ENCODE data around the gene TANK. TPM values are rescaled to one million over a fixed set of nuclear protein-coding genes. Genes with fewer than 3 reads are reported as not detected.
"Not testable (repeated sequence)": the region's sequence is repeated elsewhere in the genome, so short reads cannot be mapped to it uniquely, and the experiment has no call there.

The TANK gene
- total RNA-seq (2014; rRNA removed; shearing (Covaris generic)): 52.2 and 55.8 TPM in 2 replicates

GRCh38 chr2:161160226-161161073, at the start of gene TANK:
Gene TANK, plus strand, starts transcription at chr2:161160428. Its CDS starts 19,235 bp downstream, at chr2:161179663.
- peak; percentile 96 for DNase-seq (ENCODE audit: low spot score)

- no peak for DNase-seq (ENCODE audit: low spot score)
These were observed 48.7 kb upstream of the TANK start for GRCh38 chr2:161111531-161111930.

- no peak for DNase-seq (ENCODE audit: low spot score)
These were observed 47.3 kb upstream of the TANK start for GRCh38 chr2:161112908-161113307.

DNA sequence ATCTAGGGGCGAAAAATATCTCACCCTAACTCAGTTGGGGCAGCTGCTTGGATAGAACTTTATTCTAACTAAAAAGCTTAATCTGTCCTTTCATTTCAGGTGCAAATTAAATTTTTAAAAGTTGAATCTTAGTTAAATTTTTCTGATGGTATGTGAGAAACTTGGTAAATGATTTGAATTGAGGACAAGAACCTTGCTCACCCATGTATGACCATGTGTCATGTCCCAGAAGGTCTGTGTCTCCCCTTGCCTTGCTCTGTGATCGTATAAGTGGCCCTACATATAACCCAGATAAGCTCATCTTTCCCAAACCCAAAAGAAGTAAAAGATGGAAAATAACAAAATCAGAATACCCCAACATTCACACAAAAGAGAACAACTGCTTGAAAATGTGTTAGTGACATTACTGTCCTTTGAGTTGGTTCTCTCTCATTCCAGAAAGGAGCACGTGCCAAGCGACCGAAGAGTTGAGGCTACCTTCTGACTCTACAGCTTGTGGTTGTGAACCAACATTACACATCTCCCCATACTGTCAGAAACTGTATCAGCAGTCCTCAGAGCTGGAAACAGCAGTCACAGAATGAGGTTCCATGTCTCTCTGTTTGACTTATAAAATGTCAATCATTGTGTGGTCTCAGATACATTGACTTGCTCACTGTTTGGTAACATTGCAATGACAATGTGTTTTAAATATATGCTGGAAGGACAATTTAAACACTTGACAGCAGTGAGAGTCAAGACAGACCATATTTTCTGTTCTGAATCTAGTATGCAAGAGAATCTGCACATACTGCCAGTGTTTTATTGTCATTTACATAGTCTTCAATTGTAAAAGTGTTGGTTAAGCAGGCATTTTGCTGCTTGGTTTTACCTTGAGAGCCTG, 46.3 kb upstream of the TANK start:
- DNase-seq (ENCODE audit: low spot score): no peak

- DNase-seq (ENCODE audit: low spot score): no peak
These were observed 45.0 kb upstream of the TANK start for GRCh38 chr2:161115205-161115604.

- no peak for DNase-seq (ENCODE audit: low spot score)
These were observed 44.4 kb upstream of the TANK start for GRCh38 chr2:161115605-161116380.

GRCh38 chr2:161116509-161116908, 43.7 kb upstream of the TANK start:
- DNase-seq (ENCODE audit: low spot score): no peak

DNA sequence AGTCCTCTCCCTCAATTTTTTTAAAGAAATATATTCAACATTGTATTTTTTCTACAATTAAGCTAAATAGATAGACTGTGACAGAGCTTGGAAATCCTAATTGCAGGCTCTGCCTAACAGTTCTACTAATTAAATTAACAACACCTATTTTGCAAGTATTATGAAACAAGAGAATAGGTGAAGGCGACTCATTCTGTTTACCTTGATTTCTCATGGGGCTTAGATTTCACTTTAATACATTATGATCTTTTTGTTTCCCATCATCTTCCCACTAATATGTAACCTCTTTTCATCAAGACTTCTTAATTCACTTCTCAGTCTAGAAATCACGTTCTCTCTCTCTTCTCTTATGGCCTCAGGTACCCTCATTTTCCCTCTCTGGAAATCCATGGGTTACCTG, 42.7 kb upstream of the TANK start:
- no peak for DNase-seq (ENCODE audit: low spot score)

- no peak for DNase-seq (ENCODE audit: low spot score)
These were observed 41.5 kb upstream of the TANK start for GRCh38 chr2:161118722-161119121.

GRCh38 chr2:161119483-161119882, 40.7 kb upstream of the TANK start:
- DNase-seq (ENCODE audit: low spot score): no peak

DNA sequence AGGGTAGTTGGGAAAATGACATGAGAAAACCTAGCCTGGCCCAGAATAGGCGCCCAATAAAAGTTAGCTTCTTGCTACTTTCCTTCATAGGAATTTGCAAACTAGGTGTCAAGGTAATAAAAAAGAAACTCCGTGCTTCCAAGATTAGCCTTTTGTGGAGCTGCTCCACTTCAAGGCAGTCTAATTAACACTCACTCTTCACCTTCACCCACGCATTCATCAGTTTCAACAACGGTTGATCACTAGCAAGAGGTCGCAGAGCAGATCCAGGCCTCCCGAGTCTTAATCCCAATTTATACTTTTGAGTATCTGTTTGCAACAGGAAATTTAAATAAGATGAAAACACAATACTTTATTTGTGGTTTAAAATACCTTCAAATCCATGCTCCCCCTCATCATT, 39.5 kb upstream of the TANK start:
- no peak for DNase-seq (ENCODE audit: low spot score)

- DNase-seq (ENCODE audit: low spot score): no peak
These were observed 38.6 kb upstream of the TANK start for GRCh38 chr2:161121622-161122021.

DNA sequence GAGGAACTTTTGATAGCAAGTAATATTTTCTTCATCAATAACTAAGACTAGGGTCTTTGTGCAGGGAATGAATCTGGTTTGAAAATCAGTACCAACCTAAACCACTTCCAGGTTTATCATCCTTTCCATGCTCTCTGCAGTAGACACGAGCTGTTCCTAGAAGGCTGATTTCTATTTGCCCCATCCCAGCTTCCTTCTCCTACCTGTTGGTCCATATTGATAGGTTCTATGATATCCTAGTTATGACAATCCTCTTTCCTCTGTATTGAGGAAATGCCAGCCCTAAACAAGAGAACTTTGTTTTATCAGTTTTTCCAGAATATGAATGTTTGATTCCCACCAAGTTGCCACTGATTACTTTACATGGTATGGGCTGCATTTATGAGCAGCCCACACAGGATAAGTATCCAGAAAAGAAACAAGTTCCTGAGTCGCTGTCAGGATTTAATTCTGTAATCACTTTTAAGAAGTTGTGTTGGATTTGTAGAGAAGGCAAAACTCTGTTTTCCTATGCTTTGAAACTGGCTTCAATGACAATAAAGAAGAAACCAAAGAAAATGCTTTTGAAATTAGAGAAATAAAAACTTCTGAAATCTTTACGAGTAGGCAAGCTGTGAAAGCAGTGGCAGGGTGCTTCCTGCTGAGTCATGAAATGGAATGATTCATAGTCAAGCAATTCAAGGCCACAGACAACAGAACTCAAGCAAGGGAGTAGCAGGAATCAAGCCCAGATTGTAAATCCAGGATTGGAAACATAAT, 37.3 kb upstream of the TANK start:
- peak; percentile 93 for DNase-seq (ENCODE audit: low spot score)

DNA sequence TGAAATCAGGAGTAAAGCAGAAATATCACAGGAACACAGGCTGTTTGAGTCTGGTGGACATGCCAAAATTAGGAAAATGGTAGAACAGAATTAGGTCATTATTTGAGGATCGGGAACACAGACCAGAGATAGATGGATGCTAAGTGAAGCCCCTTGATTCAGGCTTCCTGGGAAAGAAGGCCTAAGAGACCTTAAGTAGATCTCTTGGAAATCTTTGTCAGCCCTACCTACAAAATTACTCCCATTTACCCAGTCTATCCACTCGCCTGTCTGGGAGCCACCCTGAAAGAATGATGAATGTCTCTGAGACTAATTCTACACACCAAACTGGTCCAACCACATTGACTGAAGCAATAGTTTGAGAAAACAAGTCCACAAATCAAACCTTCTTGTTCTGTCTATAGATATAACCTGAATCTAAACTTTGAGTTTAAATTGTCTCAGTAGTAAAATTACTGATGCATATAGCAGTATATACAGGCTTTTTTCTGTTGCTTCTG, 36.6 kb upstream of the TANK start:
- peak; percentile 90 for DNase-seq (ENCODE audit: low spot score)

- peak; percentile 44 for DNase-seq (ENCODE audit: low spot score)
These were observed 36.0 kb upstream of the TANK start for GRCh38 chr2:161124201-161124600.

DNA sequence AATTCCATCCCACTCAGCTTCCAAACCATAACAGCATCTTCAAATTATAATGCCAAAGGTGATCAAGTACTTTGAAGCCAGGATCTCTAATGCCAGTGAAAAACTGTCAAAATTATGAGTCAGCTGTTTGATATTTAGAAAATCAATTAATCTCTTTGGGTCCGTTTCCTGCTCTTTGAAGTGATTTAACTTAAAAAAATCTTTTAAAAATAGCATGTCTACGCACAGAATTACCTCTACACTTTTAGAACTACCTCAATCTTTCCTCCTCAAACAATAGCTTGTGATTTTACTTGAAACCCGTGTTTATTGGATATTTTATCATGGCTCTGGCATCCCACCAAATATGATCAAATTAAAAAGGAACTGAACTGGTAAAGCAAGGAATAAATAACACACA, 31.3 kb upstream of the TANK start:
- peak; percentile 45 for DNase-seq (ENCODE audit: low spot score)

DNA sequence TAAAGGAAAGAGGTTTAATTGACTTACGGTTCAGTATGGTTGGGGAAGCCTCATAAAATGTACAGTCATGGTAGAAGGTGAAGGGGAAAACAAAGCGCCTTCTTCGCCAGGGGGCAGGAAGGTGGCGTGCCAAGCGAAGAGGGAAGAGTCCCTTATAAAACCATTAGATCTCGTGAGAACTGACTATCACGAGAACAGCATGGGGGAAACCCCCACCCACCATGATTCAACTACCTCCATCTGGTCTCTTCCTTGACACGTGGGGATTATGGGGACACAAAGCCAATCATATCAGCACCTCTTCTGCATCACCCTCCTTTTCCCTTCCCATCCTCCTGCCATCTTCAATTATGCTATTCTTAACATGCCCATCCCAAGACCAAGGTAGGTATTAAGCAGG, 29.9 kb upstream of the TANK start:
- no peak for DNase-seq (ENCODE audit: low spot score)

- peak; percentile 87 for DNase-seq (ENCODE audit: low spot score)
These were observed 29.1 kb upstream of the TANK start for GRCh38 chr2:161131074-161131680.

GRCh38 chr2:161131804-161132203, 28.4 kb upstream of the TANK start:
- DNase-seq (ENCODE audit: low spot score): no peak

GRCh38 chr2:161132384-161132783, 27.8 kb upstream of the TANK start:
- DNase-seq (ENCODE audit: low spot score): not testable (repeated sequence)

Measured in HT-29 (cell line).